Measurements from ENCODE around the gene SREBF1. TPM values are rescaled to one million over a fixed set of nuclear protein-coding genes. Genes with fewer than 3 reads are reported as not detected.

The SREBF1 gene
- total RNA-seq, 1 experiment from 2014 or later: 230 TPM

DNA sequence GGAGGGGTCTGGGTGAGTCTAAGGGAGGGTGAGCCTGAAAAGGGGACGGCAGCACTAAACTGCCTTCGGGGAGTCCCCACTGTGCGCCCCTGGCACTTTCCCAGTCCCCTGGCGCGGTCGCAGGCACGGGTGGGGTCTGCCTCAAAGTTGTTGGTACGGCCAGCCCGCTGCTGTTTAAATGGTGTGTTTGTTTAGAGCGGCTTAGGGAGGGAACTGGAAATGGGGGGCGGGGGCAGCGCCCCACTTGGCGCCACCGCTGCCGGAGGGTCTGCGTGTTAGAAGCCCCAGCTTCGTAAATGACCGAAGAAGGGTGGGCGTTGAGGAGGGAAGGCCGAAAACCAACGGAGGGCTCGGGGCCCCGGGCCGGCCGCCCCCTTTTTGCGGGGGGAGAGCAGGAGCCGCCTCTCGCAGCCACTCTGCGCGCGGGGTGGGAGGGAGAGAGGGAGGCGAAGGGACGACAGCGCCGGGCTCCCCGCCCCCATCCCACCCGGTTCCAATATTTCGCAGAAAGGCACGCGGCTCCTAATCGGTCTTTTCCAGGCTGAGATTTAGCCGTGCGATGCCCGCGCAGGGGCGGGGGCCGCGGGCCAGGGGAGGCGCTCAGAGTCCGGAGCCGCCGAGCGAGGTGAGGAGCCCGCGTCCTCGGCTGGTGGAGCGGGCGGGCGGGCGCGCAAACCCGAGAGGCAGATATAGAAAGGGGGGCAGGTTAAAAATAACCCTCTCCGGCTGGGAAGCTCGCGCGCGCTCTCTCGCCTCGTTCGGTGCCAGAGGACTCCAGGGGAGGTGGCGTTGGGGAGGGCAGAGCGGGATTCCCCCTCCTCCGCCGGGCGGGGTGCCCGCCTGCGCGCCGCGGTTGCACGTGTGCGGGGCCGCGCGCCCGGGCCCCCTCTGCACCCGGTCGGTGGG, 54.9 kb downstream of the SREBF1 start:
- DNase-seq (ENCODE audit: low read depth, low spot score) (no peak), ATAC-seq (peak; percentile 55)
- POLR2A ChIA-PET: interaction anchor here (0.6 kb wide), 1 partner anchor 115 kb away, joined by 3 read pairs; no protein-coding TSS in a partner anchor
- TF ChIP-seq, protein P1, sequence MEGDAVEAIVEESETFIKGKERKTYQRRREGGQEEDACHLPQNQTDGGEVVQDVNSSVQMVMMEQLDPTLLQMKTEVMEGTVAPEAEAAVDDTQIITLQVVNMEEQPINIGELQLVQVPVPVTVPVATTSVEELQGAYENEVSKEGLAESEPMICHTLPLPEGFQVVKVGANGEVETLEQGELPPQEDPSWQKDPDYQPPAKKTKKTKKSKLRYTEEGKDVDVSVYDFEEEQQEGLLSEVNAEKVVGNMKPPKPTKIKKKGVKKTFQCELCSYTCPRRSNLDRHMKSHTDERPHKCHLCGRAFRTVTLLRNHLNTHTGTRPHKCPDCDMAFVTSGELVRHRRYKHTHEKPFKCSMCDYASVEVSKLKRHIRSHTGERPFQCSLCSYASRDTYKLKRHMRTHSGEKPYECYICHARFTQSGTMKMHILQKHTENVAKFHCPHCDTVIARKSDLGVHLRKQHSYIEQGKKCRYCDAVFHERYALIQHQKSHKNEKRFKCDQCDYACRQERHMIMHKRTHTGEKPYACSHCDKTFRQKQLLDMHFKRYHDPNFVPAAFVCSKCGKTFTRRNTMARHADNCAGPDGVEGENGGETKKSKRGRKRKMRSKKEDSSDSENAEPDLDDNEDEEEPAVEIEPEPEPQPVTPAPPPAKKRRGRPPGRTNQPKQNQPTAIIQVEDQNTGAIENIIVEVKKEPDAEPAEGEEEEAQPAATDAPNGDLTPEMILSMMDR (IDR thresholded peaks at IDR 0.05): no peak
- no peak for TF ChIP-seq TCF7L2 (IDR thresholded peaks at IDR 0.05; ENCODE audit: low read depth, low read length)
- TF ChIP-seq SIN3A (IDR thresholded peaks at IDR 0.05; ENCODE audit: borderline replicate concordance, insufficient read depth, low read depth, low read length): no peak
- CTCF ChIA-PET: interaction anchor here (0.7 kb wide), 1 partner anchor 22 kb away, joined by 5 read pairs; no protein-coding TSS in a partner anchor
- Histone ChIP-seq H3K4me1 (ENCODE audit: control insufficient read depth, insufficient read depth, low read length) (peaks cover 58% of the 10 kb centered on the region), H3K4me3 (ENCODE audit: low read depth in 2 of 2, low read length in 2 of 2) (peak overlapping the region; percentile 41 to 57), H3K9me3 (ENCODE audit: control insufficient read depth, insufficient read depth, low read depth, low read length) (no peaks in the 10 kb centered on the region), H3K27me3 (ENCODE audit: control insufficient read depth, insufficient read depth, low read length) (no peaks in the 10 kb centered on the region), H3K36me3 (ENCODE audit: control insufficient read depth, insufficient read depth, low read length) (no peaks in the 10 kb centered on the region), H3K27ac (ENCODE audit: low read length) (peak overlapping the region; percentile 84)
- in situ Hi-C loops (cut with HindIII; ENCODE audit: low pct_unique_long_range_greater_than_20kb, low sequenced_read_pairs) (no loop called here), intact Hi-C loops (cut with micrococcal nuclease; ENCODE audit: unreplicated experiment) (loop anchor here (10.0 kb wide), 1 partner anchor 97 kb away; the partner anchor contains the start of gene RAI1)
- no TSS peak for BruUV-seq (replicated peaks)

DNA sequence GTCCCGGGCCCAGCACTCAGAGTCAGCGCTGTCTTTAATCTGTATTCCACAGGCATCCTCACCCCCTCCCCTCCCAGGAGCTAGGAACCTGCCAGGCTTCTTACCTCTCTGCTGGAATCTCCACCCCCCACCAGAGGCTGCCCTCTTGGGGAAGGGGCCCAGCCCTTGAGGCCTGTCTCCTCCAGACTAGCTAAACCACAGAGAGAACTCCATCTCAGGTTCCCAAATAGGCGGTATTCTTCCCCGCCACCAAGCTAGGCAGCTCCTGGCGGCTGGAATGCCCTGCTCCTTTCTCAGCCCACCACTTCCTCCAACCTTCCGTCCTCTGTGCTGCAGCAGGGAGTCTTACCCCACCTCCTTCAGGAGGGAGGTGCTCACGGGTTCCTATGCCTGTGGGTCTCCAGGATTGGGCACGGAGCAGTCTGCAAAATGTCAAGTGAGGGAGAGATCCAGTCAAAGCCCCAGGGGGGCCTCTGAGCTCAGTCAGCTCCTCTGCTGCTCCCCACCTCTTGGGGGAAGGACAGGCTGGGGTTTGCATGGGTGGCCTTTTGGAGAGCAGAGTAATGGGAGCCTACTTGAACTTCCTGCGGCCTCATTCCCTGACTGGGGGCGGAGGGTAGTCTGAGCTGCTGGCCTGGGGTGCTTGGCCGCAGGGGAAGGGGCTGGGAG, 55.7 kb downstream of the SREBF1 start:
- DNase-seq (ENCODE audit: low read depth, low spot score) (no peak), ATAC-seq (peak; percentile 64)
- Histone ChIP-seq H3K36me3 (ENCODE audit: control insufficient read depth, insufficient read depth, low read length) (no peaks in the 10 kb centered on the region), H3K4me1 (ENCODE audit: control insufficient read depth, insufficient read depth, low read length) (peaks cover 51% of the 10 kb centered on the region), H3K27me3 (ENCODE audit: control insufficient read depth, insufficient read depth, low read length) (no peaks in the 10 kb centered on the region), H3K27ac (ENCODE audit: low read length) (peak overlapping the region; percentile 84), H3K4me3 (ENCODE audit: low read depth in 2 of 2, low read length in 2 of 2) (peak overlapping the region; percentile 41 to 57), H3K9me3 (ENCODE audit: control insufficient read depth, insufficient read depth, low read depth, low read length) (no peaks in the 10 kb centered on the region)
- BruUV-seq (replicated peaks): no TSS peak
- ChIA-PET POLR2A (interaction anchor here (0.6 kb wide), 1 partner anchor 114 kb away, joined by 3 read pairs; no protein-coding TSS in a partner anchor), CTCF (no interaction called here)
- intact Hi-C loops (cut with micrococcal nuclease; ENCODE audit: unreplicated experiment) (loop anchor here (10.0 kb wide), 1 partner anchor 96 kb away; the partner anchor contains the start of gene RAI1), in situ Hi-C loops (cut with HindIII; ENCODE audit: low pct_unique_long_range_greater_than_20kb, low sequenced_read_pairs) (no loop called here)
- TF ChIP-seq, protein P1 (IDR thresholded peaks at IDR 0.05): 0 out of 2 replicates have a peak, but pooled peaks have one; percentile 15
- TF ChIP-seq, protein P2, sequence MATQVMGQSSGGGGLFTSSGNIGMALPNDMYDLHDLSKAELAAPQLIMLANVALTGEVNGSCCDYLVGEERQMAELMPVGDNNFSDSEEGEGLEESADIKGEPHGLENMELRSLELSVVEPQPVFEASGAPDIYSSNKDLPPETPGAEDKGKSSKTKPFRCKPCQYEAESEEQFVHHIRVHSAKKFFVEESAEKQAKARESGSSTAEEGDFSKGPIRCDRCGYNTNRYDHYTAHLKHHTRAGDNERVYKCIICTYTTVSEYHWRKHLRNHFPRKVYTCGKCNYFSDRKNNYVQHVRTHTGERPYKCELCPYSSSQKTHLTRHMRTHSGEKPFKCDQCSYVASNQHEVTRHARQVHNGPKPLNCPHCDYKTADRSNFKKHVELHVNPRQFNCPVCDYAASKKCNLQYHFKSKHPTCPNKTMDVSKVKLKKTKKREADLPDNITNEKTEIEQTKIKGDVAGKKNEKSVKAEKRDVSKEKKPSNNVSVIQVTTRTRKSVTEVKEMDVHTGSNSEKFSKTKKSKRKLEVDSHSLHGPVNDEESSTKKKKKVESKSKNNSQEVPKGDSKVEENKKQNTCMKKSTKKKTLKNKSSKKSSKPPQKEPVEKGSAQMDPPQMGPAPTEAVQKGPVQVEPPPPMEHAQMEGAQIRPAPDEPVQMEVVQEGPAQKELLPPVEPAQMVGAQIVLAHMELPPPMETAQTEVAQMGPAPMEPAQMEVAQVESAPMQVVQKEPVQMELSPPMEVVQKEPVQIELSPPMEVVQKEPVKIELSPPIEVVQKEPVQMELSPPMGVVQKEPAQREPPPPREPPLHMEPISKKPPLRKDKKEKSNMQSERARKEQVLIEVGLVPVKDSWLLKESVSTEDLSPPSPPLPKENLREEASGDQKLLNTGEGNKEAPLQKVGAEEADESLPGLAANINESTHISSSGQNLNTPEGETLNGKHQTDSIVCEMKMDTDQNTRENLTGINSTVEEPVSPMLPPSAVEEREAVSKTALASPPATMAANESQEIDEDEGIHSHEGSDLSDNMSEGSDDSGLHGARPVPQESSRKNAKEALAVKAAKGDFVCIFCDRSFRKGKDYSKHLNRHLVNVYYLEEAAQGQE (IDR thresholded peaks at IDR 0.05; ENCODE audit: insufficient read depth in 1 of 2, low read depth in 2 of 2, low read length in 1 of 2): no peak
